CD8-positive, alpha-beta memory T cell (primary cell): Measurements from ENCODE around the gene RAN. TPM values are rescaled to one million over a fixed set of nuclear protein-coding genes. Genes with fewer than 3 reads are reported as not detected.
A peak's percentile ranks its signal among the peaks of the same experiment; 100 is the strongest.
"Not testable (repeated sequence)": the region's sequence is repeated elsewhere in the genome, so short reads cannot be mapped to it uniquely, and the experiment has no call there.

Experiments
- CTCF ChIA-PET: fragments of 350-600 bp; sonication (Branson Sonifier 250); formaldehyde crosslinking; loops from one replicate; lab custom pipeline; 2021; ENCODE audit warnings: antibody characterized with exemption; lab: Charles Lee
- POLR2A ChIA-PET: fragments of 350-600 bp; sonication (Branson Sonifier 250); formaldehyde crosslinking; loops from one replicate; lab custom pipeline; 2021; ENCODE audit warnings: antibody characterized with exemption; lab: Charles Lee
- DNase-seq, 5 donors: peaks; one replicate each; pipeline versions ENCODE4 v3.0.0 to v3.0.0-alpha.2; 2020 to 2022; ENCODE audit warnings: mixed read lengths in 1 of 5
- H3K27ac ChIP-seq: one replicate; pipeline ENCODE4 v1.7.0; 2013; ENCODE audit warnings: low read depth, mild to moderate bottlenecking, low read length, moderate library complexity
- H3K27me3 ChIP-seq: 2 replicates; pipeline ENCODE4 v1.7.0; 2013; ENCODE audit warnings: low read length, mild to moderate bottlenecking; ENCODE audit not compliant: insufficient read depth, poor library complexity, severe bottlenecking
- H3K36me3 ChIP-seq: 2 replicates; pipeline ENCODE4 v1.7.0; 2013; ENCODE audit warnings: mild to moderate bottlenecking, low read length, moderate library complexity; ENCODE audit not compliant: insufficient read depth
- H3K4me1 ChIP-seq: 2 replicates; pipeline ENCODE4 v1.7.0; 2013; ENCODE audit warnings: mild to moderate bottlenecking, low read length, moderate library complexity; ENCODE audit not compliant: insufficient read depth
- H3K4me3 ChIP-seq: 2 replicates; pipeline ENCODE4 v1.7.0; 2013; ENCODE audit warnings: mild to moderate bottlenecking, low read length
- H3K9me3 ChIP-seq: 2 replicates; pipeline ENCODE4 v1.7.0; 2013; ENCODE audit warnings: mild to moderate bottlenecking, low read length
- H3K27ac Mint-ChIP-seq, 8 donors: one replicate each; pipeline ENCODE4 v1.8.0; 2020 to 2021; ENCODE audit warnings: mixed read lengths in 8 of 8, mild to moderate bottlenecking in 6 of 8, inconsistent platforms in 3 of 8, moderate library complexity in 3 of 8
- H3K27me3 Mint-ChIP-seq, 2 donors: one replicate each; pipeline ENCODE4 v1.8.0; 2020 to 2021; ENCODE audit warnings: mixed read lengths in 2 of 2, mild to moderate bottlenecking in 1 of 2, moderate library complexity in 1 of 2
- H3K36me3 Mint-ChIP-seq, 3 donors: one replicate each; pipeline ENCODE4 v1.8.0; 2020 to 2021; ENCODE audit warnings: mixed read lengths in 3 of 3, inconsistent platforms in 1 of 3, mild to moderate bottlenecking in 1 of 3
- H3K4me1 Mint-ChIP-seq, 3 donors: one replicate each; pipeline ENCODE4 v1.8.0; 2020 to 2021; ENCODE audit warnings: mixed read lengths in 3 of 3, inconsistent platforms in 1 of 3, mild to moderate bottlenecking in 1 of 3
- H3K4me3 Mint-ChIP-seq, 7 donors: one replicate each; pipeline ENCODE4 v1.8.0; 2020 to 2021; ENCODE audit warnings: mixed read lengths in 7 of 7, mild to moderate bottlenecking in 6 of 7, moderate library complexity in 4 of 7, inconsistent platforms in 2 of 7
- H3K9me3 Mint-ChIP-seq, 5 donors: one replicate each; pipeline ENCODE4 v1.8.0; 2020 to 2022; ENCODE audit warnings: mixed read lengths in 5 of 5, mild to moderate bottlenecking in 3 of 5, moderate library complexity in 2 of 5, inconsistent platforms in 1 of 5
- polyA plus RNA-seq: library from polyadenylated mRNA; unstranded; fragments of 300-500 nt; fragmentation: Illumina TruSeq; gene quantifications from one replicate; pipeline ENCODE4 v1.2.3, GENCODE V29; 2021
- total RNA-seq, 2 experiments: library from RNA; stranded (reverse); gene quantifications; one replicate each; pipeline ENCODE4 v1.2.3, GENCODE V29; 2021

The RAN gene
- total and polyA plus RNA-seq, 3 experiments from 2014 or later = 536 to 2,680 (median 2,623) TPM

- Mint-ChIP-seq H3K27ac (peak overlapping the region in 4 of 8 donors; percentile 3 to 87 (median 46)), H3K36me3 (peaks cover 0 to 18% (median 7%) of the 10 kb centered on the region in 3 donors), H3K9me3 (no peaks in the 10 kb centered on the region), H3K27me3 (peaks cover 0 to 3% of the 10 kb centered on the region in 2 donors), H3K4me3 (peak overlapping the region; percentile 26 to 91 (median 87)), H3K4me1 (peaks cover 17 to 36% (median 34%) of the 10 kb centered on the region in 3 donors)
- no peak for DNase-seq
- H3K27me3 ChIP-seq = no peaks in the 10 kb centered on the region
- ChIA-PET CTCF (no interaction called here), POLR2A (no interaction called here)
- H3K27ac ChIP-seq = no peak overlapping the region
- H3K9me3 ChIP-seq = no peaks in the 10 kb centered on the region
- H3K36me3 ChIP-seq = peaks cover under 1% of the 10 kb centered on the region
- no peak overlapping the region for H3K4me3 ChIP-seq
- H3K4me1 ChIP-seq = peaks cover 8% of the 10 kb centered on the region
Observed at GRCh38 chr12:130881046-130881445, 9.2 kb downstream of the RAN start.

GRCh38 chr12:130881548-130881947 is 9.7 kb downstream of the RAN start:
- no peaks in the 10 kb centered on the region for H3K9me3 ChIP-seq
- peak overlapping the region in 2 of 8 donors; percentile 22 to 51 for H3K27ac Mint-ChIP-seq
- peaks cover 0 to 3% of the 10 kb centered on the region in 2 donors for H3K27me3 Mint-ChIP-seq
- H3K27me3 ChIP-seq = no peaks in the 10 kb centered on the region
- H3K4me1 ChIP-seq = peaks cover 8% of the 10 kb centered on the region
- ChIA-PET CTCF (no interaction called here), POLR2A (no interaction called here)
- H3K4me1 Mint-ChIP-seq = peaks cover 17 to 36% (median 31%) of the 10 kb centered on the region in 3 donors
- H3K4me3 Mint-ChIP-seq = peak overlapping the region in 1 of 7 donors; percentile 63
- no peak overlapping the region for H3K4me3 ChIP-seq
- no peaks in the 10 kb centered on the region for H3K36me3 ChIP-seq
- H3K36me3 Mint-ChIP-seq = peaks cover 0 to 13% (median 7%) of the 10 kb centered on the region in 3 donors
- no peak overlapping the region for H3K27ac ChIP-seq
- DNase-seq = no peak
- no peaks in the 10 kb centered on the region for H3K9me3 Mint-ChIP-seq

- H3K4me3 ChIP-seq, H3K4me3 Mint-ChIP-seq, POLR2A ChIA-PET, H3K9me3 ChIP-seq, DNase-seq, H3K4me1 Mint-ChIP-seq, H3K27ac ChIP-seq, H3K27me3 ChIP-seq, H3K27me3 Mint-ChIP-seq, H3K36me3 Mint-ChIP-seq, H3K36me3 ChIP-seq, H3K4me1 ChIP-seq, CTCF ChIA-PET, H3K9me3 Mint-ChIP-seq, H3K27ac Mint-ChIP-seq: not testable (repeated sequence)
Observed at GRCh38 chr12:130887190-130887589, 15.3 kb downstream of the RAN start.

- H3K27ac ChIP-seq = no peak overlapping the region
- Mint-ChIP-seq H3K27me3 (peaks cover 7 to 24% of the 10 kb centered on the region in 2 donors), H3K27ac (no peak overlapping the region), H3K4me1 (no peaks in the 10 kb centered on the region), H3K4me3 (no peak overlapping the region), H3K9me3 (peaks cover 0 to 6% (median 4%) of the 10 kb centered on the region in 5 donors), H3K36me3 (peaks cover 0 to 8% (median 0%) of the 10 kb centered on the region in 3 donors)
- no peaks in the 10 kb centered on the region for H3K27me3 ChIP-seq
- H3K4me1 ChIP-seq = no peaks in the 10 kb centered on the region
- H3K4me3 ChIP-seq = no peak overlapping the region
- DNase-seq = no peak
- H3K36me3 ChIP-seq = no peaks in the 10 kb centered on the region
- ChIA-PET POLR2A (no interaction called here), CTCF (no interaction called here)
- H3K9me3 ChIP-seq = no peaks in the 10 kb centered on the region
Observed at GRCh38 chr12:130904064-130904463, 32.2 kb downstream of the RAN start.

GRCh38 chr12:130904936-130905455 is 33.1 kb downstream of the RAN start:
- DNase-seq, H3K4me3 Mint-ChIP-seq, H3K36me3 Mint-ChIP-seq, H3K27me3 ChIP-seq, H3K9me3 ChIP-seq, H3K4me1 Mint-ChIP-seq, H3K36me3 ChIP-seq, H3K27ac ChIP-seq, H3K27ac Mint-ChIP-seq, CTCF ChIA-PET, POLR2A ChIA-PET, H3K9me3 Mint-ChIP-seq, H3K4me1 ChIP-seq, H3K4me3 ChIP-seq: not testable (repeated sequence)
- peaks cover 12 to 32% of the 10 kb centered on the region in 2 donors for H3K27me3 Mint-ChIP-seq

GRCh38 chr12:130909111-130909510 is 37.2 kb downstream of the RAN start:
- Mint-ChIP-seq H3K36me3 (peaks cover 0 to 11% (median 0%) of the 10 kb centered on the region in 3 donors), H3K9me3 (peaks cover 12 to 20% (median 18%) of the 10 kb centered on the region in 5 donors), H3K4me3 (no peak overlapping the region), H3K27me3 (peaks cover 17 to 37% of the 10 kb centered on the region in 2 donors), H3K27ac (no peak overlapping the region), H3K4me1 (no peaks in the 10 kb centered on the region)
- CTCF ChIA-PET = no interaction called here
- H3K4me3 ChIP-seq = no peak overlapping the region
- H3K4me1 ChIP-seq = no peaks in the 10 kb centered on the region
- H3K27ac ChIP-seq = no peak overlapping the region
- POLR2A ChIA-PET = no interaction called here
- DNase-seq = no peak
- H3K36me3 ChIP-seq = no peaks in the 10 kb centered on the region
- no peaks in the 10 kb centered on the region for H3K9me3 ChIP-seq
- H3K27me3 ChIP-seq = no peaks in the 10 kb centered on the region

GRCh38 chr12:130911193-130911592 is 39.3 kb downstream of the RAN start:
- no peak for DNase-seq
- Mint-ChIP-seq H3K4me1 (no peaks in the 10 kb centered on the region), H3K4me3 (no peak overlapping the region), H3K27ac (no peak overlapping the region), H3K27me3 (peaks cover 24 to 41% of the 10 kb centered on the region in 2 donors), H3K9me3 (peaks cover 12 to 21% (median 18%) of the 10 kb centered on the region in 5 donors), H3K36me3 (peaks cover 0 to 11% (median 0%) of the 10 kb centered on the region in 3 donors)
- ChIA-PET CTCF (no interaction called here), POLR2A (no interaction called here)
- Histone ChIP-seq H3K4me3 (no peak overlapping the region), H3K27me3 (no peaks in the 10 kb centered on the region), H3K27ac (no peak overlapping the region), H3K4me1 (no peaks in the 10 kb centered on the region), H3K9me3 (no peaks in the 10 kb centered on the region), H3K36me3 (no peaks in the 10 kb centered on the region)

- H3K4me3 ChIP-seq = no peak overlapping the region
- Mint-ChIP-seq H3K4me1 (no peaks in the 10 kb centered on the region), H3K27ac (no peak overlapping the region), H3K36me3 (peaks cover 0 to 9% (median 0%) of the 10 kb centered on the region in 3 donors), H3K9me3 (peaks cover 12 to 23% (median 18%) of the 10 kb centered on the region in 5 donors), H3K4me3 (no peak overlapping the region), H3K27me3 (peaks cover 32 to 46% of the 10 kb centered on the region in 2 donors)
- CTCF ChIA-PET = no interaction called here
- no peaks in the 10 kb centered on the region for H3K36me3 ChIP-seq
- H3K27ac ChIP-seq = no peak overlapping the region
- POLR2A ChIA-PET = no interaction called here
- no peaks in the 10 kb centered on the region for H3K4me1 ChIP-seq
- H3K9me3 ChIP-seq = no peaks in the 10 kb centered on the region
- H3K27me3 ChIP-seq = no peaks in the 10 kb centered on the region
- no peak for DNase-seq
Observed at GRCh38 chr12:130911933-130912332, 40.1 kb downstream of the RAN start.
